Breast epithelium (tissue), 3 donors: Measurements from ENCODE around the gene PTPRN2.

Experiments used
- POLR2A ChIP-seq: fragments of 450-650 bp; IDR thresholded peaks from one replicate; pipeline ENCODE4 v1.6.1; 2016; ENCODE audit warnings: antibody characterized with exemption, mild to moderate bottlenecking, moderate library complexity
- POLR2AphosphoS5 ChIP-seq, 3 donors: sonication (generic); formaldehyde crosslinking; IDR thresholded peaks; one replicate each; pipeline ENCODE4 v1.6.1; 2017; ENCODE audit warnings: antibody characterized with exemption in 3 of 3
- TF ChIP-seq, protein P1 (sequence below), 3 donors: fragments of 450-650 bp; IDR thresholded peaks; one replicate each; pipeline ENCODE4 v1.5.1; 2016 to 2017; ENCODE audit warnings: antibody characterized with exemption in 3 of 3, mild to moderate bottlenecking in 3 of 3, moderate library complexity in 3 of 3

GRCh38 chr7:158365267-158365666 lies 222.4 kb downstream of the PTPRN2 start:
- TF ChIP-seq POLR2AphosphoS5 (IDR thresholded peaks at IDR 0.05) (no peak), POLR2A (no peak)
- TF ChIP-seq, protein P1, sequence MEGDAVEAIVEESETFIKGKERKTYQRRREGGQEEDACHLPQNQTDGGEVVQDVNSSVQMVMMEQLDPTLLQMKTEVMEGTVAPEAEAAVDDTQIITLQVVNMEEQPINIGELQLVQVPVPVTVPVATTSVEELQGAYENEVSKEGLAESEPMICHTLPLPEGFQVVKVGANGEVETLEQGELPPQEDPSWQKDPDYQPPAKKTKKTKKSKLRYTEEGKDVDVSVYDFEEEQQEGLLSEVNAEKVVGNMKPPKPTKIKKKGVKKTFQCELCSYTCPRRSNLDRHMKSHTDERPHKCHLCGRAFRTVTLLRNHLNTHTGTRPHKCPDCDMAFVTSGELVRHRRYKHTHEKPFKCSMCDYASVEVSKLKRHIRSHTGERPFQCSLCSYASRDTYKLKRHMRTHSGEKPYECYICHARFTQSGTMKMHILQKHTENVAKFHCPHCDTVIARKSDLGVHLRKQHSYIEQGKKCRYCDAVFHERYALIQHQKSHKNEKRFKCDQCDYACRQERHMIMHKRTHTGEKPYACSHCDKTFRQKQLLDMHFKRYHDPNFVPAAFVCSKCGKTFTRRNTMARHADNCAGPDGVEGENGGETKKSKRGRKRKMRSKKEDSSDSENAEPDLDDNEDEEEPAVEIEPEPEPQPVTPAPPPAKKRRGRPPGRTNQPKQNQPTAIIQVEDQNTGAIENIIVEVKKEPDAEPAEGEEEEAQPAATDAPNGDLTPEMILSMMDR (IDR thresholded peaks at IDR 0.05): no peak
